Midbrain (tissue), 1 donor: ENCODE results near the gene PDZD2.

Source experiments
- DNase-seq: peaks from one replicate; lab custom pipeline; 2025; lab: John Stamatoyannopoulos, UW

The PDZD2 gene

DNA sequence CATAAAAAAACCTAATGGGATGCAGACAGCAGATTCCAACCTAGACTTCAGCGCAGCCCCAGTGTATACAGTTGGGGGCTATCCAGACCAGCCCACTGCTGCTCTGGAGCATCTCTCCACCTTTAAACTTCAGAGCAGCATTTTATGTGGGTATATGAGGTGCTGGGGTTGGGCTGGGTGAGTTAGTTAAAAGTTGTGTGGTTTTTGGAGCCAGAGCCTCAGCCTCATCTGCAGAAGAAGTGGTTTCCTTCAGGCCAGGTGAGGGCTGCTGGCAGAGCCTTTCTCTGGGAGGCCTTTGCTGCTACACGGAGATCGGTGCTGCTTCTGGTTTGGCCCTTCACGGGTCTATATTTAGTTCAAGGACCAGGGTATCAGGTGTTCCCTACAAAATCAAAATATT lies 228.3 kb downstream of the PDZD2 start:
- DNase-seq = no peak

DNA sequence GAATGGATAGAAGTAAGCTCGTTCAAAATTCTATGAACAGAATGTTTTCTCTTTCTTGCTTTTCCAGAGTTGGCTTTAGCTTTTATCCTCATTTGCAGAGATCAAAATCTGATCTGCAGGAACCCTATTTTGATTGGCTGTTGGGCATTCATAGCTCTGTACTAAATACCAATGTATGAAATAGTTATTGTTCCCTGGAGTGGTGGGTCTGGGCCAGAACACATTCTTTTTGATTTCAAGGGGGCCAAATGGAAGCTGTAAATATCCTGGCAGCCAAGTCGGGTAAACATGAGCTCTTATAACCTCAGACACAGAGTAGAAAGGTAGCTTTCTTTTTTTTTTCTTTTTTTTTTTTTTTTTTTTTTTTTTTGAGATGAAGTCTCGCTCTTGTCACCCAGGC lies 241.5 kb downstream of the PDZD2 start:
- DNase-seq = no peak

DNA sequence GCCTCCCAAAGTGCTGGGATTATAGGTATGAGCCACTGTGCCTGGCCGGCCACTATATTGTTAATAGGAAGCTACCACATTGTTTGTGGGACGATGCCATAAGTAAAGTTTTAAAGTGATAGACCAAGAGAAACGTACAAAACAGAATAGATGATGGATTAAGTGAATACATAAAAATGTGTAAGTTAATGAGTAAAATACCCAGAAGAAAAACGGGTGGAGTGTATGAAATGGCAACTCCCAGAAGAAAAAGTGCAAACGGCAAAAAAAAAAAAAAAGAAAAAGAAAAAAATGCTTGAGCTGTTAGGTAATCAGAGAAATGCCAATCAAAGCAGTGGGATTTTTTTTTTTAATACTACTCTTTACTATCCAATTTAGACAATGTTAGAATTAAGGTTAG lies 246.0 kb downstream of the PDZD2 start:
- no peak for DNase-seq

DNA sequence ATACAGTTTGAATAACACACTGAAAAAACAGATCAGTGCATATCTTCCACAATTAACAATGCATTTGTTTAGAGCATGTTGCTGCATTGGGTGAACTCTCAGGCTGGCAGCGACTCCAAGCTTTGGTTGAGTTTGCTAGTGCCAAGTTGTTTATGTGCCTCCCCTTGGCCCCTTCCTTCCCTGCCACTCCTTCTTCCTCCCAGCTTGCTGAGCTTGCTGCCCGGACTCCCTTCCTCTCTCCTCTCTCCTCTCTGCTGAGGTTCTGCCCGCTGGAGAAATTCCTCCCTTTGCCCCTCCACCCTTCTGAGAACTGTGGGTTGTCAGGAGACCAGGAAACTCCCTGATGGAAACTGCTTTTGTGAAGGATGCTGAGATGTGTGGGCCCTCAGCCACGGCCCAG lies 247.3 kb downstream of the PDZD2 start:
- peak; percentile 42 for DNase-seq

DNA sequence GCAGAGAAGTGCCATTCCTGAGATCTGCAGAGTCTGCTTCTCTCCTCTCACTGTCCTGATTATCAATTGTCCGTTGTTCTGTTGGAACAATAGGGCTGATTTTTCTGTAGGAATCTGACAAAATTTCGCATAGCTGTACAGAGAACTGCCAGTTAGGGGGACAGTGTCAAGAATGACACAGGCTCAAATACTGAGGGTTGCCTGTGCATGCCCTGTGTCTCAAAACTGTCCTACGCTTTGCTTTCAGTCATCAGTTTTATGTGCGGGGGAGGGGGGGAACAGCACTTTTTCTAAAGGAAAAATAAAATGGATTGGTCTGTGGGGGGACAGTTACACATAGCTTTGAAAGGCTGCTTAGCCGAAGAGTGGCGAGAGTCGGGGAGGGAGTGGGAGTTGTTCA lies 248.6 kb downstream of the PDZD2 start:
- peak; percentile 82 for DNase-seq

GRCh38 chr5:31888564-31888963 lies 249.6 kb downstream of the PDZD2 start:
- DNase-seq = no peak

- DNase-seq = peak; percentile 20
Measured at GRCh38 chr5:31889001-31889561, 250.2 kb downstream of the PDZD2 start.

DNA sequence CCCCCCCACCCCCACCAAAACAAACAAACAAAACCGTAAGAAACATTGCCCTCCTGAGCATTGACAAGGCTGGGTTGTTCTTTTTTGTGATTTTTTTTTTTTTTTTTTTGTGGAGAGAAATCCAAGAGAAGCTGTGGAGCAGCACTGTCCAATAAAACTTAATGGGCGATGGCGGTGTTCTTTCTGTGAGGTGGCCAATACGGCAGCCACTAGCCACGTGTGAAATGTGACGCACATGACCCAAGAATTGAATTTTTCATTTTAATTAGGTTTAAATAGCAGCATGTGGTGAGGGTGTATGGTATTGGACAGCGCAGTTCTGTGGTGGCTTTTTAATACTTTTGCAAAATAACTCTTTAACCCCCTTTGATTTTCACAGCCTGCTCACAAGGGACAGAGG lies 251.1 kb downstream of the PDZD2 start:
- DNase-seq = no peak

DNA sequence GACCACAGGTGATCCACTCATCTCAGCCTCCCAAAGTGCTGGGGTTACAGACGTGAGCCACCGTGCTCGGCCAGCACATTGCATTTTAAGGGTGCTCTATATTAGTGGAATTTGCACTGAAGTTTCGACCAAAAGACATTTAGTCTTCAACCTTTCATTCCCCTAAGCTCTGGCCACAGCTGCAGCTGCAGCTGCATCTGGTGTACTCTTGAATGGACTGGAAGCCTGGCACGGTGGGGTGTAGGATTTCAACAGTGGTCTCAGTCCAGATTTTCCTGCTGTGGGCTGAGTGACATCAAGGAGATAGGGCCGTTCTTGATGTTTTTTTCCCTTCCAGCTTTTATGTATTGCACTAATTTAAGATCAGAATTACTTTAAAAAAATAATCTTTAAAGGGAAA lies 255.2 kb downstream of the PDZD2 start:
- peak; percentile 9 for DNase-seq

- DNase-seq = no peak
Measured at GRCh38 chr5:31895199-31895820, 256.4 kb downstream of the PDZD2 start.

- no peak for DNase-seq
Measured at GRCh38 chr5:31898036-31898632, 259.2 kb downstream of the PDZD2 start.

DNA sequence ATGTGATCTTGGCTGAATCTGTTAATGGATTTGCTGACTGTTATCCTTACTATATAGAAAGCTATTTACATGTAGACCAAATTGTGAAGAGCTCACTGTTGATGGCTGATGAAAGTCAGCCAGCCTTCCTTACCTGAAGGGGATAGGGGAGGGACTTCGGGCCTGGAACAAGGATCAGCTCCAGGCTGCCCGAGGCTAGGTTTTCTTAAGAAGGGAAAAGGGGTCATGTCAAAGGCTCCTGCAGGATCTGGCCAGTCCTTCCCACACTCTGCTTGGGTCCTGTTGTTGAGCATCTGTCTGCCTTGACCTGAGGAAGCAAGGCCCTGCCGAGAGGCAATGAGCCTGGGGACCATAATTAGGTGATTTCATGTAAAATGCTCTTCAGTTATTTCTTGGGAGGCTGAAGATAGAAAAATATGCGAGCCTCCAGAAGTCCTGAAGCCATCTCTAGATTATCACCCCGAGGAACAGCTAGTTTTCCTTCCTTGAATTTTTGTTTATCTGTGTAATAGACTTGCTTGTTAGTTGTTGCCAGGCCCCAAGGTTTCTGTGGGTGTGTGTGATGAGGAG lies 261.4 kb downstream of the PDZD2 start:
- no peak for DNase-seq

GRCh38 chr5:31901807-31902530 lies 263.0 kb downstream of the PDZD2 start:
- DNase-seq = no peak

DNA sequence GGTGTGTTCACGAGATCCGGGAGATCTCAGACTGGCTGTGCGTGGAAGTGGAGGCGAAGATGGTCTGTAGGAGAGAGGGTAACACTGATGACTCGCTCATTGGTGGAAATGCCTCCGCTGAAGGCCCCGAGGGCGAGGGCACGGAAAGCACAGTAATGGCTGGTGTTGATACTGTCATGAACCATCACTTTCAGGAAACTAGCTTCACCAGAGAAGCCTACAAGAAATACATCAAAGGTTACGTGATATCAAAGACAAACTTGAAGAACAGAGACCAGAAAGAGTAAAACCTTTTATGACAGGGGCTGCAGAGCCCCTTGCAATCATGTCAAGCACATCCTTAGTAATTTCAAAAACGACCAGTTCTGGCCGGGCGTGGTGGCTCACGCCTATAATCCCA lies 269.5 kb downstream of the PDZD2 start:
- no peak for DNase-seq

- DNase-seq = no peak
Measured at GRCh38 chr5:31909073-31909472, 270.1 kb downstream of the PDZD2 start.

DNA sequence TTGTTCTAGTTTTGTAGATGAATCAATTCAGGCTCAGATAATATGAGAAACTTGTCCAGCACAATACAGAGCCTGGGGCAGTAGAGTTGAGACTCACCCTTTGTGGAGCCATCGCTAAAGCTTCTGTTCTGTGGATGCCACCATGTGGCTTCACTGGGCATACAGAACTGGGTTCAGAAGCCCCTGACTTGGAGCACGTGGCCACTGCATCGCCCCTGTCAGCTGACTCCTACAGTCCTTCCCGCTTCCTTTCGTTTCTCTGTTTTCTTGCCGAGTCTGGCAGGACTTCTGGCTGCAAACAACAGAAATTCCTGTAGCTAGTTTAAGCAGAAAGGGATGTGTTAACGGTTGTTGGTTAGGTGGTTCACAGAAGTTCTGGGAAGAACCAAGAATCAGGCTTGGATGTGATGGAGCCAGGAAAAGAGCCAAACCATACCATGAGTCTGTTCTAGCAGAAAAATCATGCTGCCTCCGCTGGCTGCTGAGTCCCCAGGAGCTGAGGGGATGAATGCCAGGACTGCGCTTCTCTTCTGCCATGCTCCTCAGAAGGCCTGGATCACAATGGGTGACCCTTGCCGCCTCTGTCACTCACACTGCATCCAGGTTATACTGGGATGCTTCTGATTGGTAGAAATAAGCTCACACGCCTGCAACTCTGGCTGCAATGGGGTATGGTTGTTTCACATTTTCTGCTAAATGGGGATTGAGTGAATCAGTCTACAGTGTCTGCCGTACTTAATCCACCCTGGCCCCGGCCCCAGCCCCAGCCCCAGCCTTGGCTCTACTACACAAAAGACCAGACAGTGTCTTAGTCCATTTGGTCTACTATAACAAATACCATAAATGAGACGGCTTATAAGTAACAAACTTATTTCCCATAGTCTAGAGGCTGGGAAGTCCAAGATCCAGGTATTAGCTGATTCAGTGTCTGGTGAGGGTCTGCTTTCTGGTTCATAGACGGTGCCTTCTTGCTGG lies 272.6 kb downstream of the PDZD2 start:
- peak; percentile 87 for DNase-seq

GRCh38 chr5:31913808-31914207 lies 274.9 kb downstream of the PDZD2 start:
- DNase-seq = no peak

- DNase-seq = no peak
Measured at GRCh38 chr5:31916327-31916726, 277.4 kb downstream of the PDZD2 start.

- DNase-seq = peak; percentile 23
Measured at GRCh38 chr5:31918739-31919138, 279.8 kb downstream of the PDZD2 start.

DNA sequence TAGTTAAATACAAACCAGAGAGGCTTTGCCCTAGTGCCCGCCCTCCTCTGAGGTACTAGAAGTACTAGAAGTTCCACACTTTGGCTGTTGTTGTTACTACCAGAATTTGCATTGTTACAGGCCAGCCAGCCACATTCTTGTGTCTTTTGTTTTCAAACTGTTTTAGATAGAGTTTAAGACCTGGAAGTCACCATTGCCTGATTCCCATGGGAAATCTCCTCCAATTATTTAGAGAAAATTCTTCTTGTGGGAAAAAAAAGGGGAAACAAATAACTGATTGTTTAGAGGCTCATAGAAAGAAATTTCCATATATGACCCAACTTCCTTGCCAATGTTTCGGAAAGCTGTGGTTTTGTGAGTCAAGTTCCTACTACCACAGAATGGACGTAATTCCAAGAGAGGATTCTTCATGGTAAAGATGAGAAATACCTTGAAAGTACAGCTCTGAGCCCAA lies 282.9 kb downstream of the PDZD2 start:
- DNase-seq = no peak

DNA sequence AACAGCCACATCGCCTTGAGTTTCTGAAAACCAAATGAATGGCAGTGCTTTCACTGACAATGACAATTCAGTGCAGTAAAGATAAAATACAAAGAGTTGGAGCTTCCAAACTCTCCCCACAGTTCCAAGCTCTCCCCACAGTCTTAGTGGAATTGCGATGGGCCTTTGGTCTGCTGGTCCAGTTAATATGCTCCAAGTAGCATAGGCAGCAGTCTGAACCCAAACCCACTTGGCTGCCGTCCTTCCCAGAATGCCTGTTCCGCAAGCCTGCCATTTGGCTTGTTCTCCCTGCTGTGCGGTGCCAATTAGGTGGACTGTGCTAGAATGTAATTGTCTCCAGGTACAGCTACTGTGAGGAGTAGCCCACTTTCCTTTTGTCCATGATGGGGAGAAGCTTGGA lies 285.1 kb downstream of the PDZD2 start:
- peak; percentile 3 for DNase-seq

DNA sequence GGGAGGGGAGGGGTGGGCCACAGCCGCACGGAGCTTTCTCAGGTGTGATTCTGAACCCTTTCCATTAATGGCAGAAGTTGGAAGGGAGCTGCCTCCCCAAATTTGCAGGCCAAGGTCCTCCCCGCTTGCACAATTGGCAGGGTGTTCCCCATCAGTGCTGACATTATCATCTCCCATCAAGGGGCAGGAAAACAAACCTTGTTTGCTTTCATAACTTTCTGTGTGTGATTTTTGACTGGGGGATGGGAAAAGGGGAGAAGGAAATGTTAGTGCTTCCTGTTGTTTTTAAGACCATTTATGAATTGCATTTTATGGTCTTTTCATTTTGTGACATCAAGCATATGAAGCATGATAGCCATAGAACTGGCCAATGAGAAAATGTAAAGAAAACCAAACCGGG lies 292.9 kb downstream of the PDZD2 start:
- DNase-seq = no peak
